NCI-H1436 treated with DMSO at 0.1 percent for 48 hours (cell line): ENCODE data around the gene ZACN.
A peak's percentile ranks its signal among the peaks of the same experiment; 100 is the strongest.
"Not testable (repeated sequence)": the region's sequence is repeated elsewhere in the genome, so short reads cannot be mapped to it uniquely, and the experiment has no call there.

Source experiments
- DNase-seq: peaks from one replicate; lab custom pipeline; 2025; lab: John Stamatoyannopoulos, UW

ZACN gene

DNA sequence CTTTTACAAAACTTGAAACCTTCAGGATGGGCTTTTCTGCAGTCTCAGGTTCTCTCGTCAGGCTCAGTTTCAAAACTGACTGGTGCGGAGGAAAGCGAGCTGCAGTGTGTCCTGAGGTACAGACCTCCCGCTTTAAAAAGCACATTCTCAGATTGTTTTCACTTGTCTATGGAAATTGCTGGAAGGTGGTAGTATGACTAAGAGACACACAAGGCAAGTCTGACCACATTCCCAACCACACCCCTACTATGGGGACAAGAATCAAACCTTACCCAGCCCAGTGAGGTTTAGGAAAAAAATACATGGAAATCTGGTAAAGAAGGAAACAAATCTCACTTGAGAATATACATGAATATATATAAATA is 24.9 kb upstream of the ZACN start:
- no peak for DNase-seq

DNA sequence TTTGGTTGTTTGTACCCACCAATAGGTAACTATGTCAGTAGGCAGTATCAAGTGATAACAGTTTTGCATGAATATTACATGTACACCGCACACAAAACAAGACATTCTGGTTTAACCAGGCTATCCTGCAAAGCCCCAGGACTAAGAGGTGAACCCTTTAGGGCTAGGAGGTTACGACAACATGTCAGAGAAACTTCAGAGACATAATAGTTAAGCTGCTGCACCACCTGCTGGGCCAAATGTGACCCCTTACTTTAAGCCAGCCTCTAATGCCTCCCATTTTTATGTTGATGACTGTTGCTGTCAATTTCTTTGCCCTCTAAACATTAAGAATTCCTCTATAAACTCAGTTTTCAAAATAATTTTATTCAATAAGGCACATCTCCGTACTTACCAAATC is 22.1 kb upstream of the ZACN start:
- DNase-seq = no peak

DNA sequence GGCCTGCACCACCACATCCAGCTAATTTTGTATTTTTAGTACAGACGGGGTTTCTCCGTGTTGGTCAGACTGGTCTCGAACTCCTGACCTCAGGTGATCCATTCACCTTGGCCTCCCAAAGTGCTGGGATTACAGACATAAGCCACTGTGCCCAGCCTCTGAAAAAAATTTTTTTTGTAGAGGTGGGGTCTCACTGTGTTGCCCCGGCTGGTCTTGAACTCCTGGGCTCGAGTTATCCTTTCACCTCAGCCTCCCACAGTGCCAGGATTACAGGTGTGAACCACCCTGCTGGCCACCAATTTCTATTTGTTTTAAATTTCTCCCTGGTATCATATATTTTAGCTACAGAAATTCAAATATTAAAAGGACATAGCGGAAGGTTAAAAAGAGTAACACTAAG is 20.7 kb upstream of the ZACN start:
- DNase-seq = not testable (repeated sequence)

DNA sequence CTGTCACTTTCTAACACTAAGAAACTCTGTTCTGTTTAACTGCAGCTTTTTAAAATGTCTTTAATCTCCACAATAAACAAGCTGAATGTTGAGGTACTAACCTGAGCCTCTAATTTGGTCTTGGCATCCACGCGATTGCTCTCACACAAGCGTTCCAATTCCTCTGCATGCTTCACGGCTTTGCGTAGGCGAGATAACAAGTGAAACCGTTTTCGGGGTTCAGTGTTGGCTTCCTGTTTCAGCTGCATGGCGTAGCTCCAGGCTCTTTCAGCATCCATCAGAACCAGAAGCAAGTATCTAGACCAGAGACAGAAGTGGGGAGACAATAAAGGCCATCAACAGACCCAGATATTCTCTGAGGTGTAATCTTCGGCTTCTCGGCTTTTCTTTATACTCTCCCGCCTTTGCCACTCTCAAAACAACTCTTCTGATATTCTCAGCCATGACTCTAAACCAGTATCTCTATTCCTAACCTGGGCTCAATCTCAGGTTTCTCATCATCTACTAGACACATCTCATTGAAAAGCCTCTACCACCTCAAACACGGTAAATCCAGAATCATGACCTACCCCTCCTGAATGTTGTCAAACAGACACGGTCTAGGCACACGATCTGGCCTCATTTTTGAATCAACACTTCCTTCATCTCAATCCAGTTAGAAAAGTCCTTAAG is 15.0 kb upstream of the ZACN start:
- no peak for DNase-seq

DNA sequence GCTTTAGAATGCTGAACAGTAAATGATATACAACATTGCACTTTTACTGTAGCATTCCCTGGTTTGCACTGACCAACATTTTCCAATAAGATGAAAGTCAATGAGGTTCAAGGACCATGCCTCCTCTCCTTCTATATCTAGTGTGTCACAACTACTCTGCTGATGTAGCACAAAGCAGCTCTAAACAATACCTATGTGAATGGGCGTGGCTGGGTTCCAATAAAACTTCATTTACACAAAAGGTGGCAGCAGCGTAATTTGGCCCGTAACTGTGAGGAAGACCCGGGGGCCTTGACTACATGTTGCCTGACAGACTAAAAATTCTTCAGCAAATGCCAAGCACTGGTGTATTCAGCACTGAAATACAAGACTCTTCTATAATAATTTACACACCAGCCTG is 13.2 kb upstream of the ZACN start:
- DNase-seq = no peak

DNA sequence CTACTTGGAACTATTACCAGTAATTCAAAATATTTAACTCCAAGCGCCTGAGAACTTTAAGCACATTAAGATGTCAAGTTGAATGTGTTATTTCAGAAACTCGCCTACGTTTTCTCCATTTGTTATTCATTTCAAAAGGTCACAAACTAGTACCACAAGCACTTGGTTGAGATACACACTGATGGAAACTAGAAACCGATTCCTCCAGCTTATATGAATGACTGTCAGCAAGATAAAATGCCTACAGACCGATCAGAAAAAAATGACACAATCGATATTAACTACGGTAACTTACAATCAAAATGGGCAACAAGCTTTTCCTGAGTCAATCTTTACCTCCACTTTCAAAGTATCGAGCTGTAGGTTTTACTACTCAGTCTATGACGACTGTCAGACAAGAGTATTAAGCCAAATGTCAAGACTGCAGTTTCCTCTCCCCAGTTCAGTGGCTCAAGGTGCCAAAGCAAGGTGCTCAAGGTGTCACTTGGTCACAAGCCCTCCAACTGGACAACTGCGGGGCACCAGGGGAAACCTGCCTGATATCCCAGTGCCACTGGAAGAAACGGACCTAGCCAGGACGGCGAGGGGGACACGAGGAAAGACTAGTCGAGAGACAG is 7.3 kb upstream of the ZACN start:
- DNase-seq = no peak

DNA sequence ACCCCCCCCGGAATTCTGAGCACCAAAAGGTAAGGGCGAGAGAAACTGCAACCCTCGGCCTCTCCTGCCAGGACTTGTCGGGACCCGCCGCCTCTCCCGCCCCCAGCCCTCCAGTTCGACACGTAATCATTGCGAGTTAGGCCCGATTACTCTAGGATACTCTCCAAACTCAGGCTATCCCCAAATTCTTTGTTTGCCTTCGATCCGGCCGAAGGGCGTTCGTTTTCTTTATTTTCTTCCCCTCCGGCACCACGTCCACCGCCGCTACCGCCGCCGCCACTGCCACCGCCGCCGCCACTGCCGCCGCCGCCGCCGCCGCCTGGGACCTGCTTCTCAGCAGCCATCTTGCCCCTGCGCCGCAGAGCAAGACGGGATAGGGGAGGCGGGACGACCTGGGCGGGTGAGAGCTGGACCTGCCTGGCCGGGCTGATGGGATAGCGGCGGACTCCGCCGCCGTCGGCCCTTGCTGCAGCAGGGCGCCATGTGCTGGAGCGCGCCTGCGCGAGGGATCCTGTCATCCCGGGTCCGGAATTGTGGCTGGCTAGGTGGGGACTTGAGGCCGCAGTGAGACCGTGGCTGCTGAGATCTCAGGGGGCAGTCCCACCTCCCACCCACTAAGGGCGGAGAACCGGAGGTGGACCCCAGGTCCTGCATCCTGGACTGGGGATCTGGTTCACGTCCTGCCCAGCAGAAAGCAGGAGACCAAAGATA is 6.7 kb upstream of the ZACN start, which contains the start of gene SRP68:
Gene SRP68, minus strand, starts transcription at position 370 of the 711 bp plus-strand sequence. Its CDS starts 26 bp downstream, at position 344.
- peak; percentile 63 for DNase-seq

DNA sequence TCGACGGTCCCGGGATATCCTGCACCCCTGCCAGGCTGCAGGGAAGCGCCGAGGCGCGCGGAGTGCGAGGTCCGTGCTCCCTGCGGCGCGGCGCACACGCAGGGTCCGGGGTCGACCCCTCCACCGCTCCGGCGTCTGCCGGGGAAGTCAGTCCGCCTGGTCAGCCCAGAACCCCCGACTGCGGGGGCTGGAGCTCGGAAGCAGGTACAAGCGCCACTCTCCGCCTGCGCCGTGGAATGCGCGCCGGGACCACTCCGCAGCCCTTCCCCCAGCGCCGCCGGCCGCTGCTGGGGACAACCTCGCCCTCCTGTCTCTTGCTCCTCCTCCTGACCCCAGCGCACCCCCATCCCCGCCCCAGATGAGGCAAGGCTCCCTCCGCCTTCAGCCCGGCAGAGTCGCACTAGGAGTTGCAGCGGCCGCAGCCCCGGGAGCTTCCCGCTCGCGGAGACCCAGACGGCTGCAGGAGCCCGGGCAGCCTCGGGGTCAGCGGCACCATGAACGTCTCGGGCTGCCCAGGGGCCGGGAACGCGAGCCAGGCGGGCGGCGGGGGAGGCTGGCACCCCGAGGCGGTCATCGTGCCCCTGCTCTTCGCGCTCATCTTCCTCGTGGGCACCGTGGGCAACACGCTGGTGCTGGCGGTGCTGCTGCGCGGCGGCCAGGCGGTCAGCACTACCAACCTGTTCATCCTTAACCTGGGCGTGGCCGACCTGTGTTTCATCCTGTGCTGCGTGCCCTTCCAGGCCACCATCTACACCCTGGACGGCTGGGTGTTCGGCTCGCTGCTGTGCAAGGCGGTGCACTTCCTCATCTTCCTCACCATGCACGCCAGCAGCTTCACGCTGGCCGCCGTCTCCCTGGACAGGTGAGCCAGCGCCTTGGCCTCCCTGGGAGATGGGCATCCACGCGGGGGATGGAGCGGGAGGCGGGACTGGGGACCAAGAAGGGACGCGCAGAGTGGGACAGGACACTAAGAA is 4.3 kb upstream of the ZACN start, which contains the start of gene GALR2:
Gene GALR2, plus strand, starts transcription at position 392 of the 974 bp plus-strand sequence. Its CDS starts 103 bp downstream, at position 495.
- DNase-seq = no peak

DNA sequence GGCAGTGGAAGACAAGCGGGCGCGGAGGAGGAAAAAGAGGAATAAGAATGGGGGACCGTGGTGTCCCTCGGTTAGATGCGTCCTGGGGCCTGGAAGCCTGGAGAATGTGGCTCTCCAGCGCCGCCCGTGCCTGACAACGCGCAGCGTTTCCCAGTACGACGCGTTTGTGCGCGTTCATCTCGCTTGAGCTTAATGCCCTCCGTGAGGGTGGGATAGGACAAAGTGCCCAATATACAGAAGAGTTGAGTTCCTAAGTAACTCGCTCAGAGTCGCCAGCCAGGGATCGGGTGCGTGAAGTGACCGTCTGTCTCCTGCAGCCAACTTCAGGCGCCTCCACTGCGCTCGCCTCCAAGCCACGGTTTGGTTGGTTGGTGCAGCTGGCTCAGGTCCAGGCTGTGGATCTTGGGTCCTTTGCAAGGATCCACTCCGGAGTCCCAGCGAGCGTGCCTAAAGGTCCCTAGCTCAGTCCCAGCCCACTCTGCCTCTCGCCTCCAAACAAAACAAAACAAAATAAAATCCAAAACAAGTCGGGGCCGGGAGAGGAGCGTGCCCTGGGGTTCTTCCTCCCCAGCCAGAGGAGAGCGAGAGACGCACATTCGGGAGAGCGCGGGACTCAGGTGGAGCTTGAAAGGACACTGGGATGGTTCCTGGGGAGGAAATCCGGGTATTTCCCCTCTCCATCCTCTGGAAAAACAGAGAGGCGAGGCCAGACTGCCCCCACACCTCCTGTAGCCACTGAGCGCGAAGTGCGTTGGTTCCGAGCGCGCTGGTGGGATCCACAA is 3.4 kb upstream of the ZACN start:
- no peak for DNase-seq

DNA sequence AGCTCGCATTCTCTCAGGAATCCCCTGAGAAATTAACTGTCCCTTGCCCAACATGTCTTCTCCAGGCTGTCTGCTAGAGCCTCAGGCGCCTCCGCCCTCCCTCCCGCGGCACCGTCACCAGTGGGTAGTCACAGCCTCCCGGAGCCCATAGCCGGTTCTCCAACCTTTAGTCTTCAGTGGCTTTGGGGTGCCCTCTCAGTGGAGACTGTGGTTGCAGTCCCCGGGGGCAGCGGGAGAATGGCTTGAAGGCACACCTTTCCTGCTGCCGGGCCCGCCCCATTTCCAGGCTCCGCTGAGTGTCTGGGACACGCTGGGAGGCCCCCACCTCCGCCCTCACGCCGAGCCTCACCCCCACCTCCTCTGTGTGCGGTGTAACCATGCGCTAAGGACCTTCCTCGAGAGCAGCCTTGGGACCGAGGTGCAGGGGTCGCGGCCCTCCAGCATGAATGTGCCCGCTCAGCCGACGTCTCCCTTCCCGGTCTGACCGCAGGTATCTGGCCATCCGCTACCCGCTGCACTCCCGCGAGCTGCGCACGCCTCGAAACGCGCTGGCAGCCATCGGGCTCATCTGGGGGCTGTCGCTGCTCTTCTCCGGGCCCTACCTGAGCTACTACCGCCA is 2.7 kb upstream of the ZACN start:
- no peak for DNase-seq

DNA sequence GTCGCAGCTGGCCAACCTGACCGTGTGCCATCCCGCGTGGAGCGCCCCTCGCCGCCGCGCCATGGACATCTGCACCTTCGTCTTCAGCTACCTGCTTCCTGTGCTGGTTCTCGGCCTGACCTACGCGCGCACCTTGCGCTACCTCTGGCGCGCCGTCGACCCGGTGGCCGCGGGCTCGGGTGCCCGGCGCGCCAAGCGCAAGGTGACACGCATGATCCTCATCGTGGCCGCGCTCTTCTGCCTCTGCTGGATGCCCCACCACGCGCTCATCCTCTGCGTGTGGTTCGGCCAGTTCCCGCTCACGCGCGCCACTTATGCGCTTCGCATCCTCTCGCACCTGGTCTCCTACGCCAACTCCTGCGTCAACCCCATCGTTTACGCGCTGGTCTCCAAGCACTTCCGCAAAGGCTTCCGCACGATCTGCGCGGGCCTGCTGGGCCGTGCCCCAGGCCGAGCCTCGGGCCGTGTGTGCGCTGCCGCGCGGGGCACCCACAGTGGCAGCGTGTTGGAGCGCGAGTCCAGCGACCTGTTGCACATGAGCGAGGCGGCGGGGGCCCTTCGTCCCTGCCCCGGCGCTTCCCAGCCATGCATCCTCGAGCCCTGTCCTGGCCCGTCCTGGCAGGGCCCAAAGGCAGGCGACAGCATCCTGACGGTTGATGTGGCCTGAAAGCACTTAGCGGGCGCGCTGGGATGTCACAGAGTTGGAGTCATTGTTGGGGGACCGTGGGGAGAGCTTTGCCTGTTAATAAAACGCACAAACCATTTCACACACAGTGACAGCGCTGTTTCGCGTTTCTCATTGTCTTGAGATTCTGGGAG is 2.0 kb upstream of the ZACN start:
- no peak for DNase-seq

DNA sequence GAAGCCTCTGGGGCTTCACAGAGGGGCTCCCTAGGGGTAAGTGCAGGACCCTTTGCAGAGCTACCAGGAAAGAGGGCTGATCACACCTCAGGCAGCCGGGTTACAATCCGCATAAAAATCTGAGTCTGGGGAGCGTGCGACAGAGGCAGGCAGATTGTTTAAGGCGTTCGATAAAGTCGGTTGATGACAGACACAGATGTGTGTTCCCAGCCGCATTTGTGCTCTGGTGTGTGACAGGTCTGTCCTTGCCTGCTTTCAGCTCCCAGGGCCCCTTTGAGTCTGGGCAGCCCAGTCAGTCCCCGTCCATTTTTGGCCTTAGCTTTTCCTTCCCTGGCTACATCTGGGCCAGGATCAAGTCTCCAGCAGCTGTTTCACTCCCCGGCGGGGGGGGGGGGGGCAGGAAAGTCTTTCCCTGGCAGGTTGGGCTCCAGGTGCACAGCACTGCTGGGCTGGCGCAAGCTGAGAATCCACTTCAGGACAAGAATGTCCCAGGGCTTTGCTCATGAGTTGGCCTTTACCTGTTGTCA is 1.3 kb upstream of the ZACN start:
- no peak for DNase-seq

DNA sequence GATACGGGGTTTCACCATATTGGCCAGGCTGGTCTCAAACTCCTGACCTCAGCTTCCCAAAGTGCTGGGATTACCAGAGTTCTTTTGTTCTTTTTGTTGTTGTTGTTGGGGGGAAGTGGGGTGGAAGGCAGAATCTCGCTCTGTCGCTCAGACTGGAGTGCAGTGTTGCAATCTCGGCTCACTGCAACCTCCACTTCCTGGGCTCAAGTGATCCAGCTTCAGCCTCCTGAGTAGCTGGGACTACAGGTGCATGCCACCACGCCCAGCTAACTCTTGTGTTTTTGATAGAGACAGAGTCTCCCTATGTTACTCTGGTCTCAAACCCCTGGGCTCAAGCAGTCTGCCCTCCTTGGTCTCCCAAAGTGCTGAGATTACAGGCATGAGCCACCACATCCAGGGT is 612 bp upstream of the ZACN start:
- not testable (repeated sequence) for DNase-seq

DNA sequence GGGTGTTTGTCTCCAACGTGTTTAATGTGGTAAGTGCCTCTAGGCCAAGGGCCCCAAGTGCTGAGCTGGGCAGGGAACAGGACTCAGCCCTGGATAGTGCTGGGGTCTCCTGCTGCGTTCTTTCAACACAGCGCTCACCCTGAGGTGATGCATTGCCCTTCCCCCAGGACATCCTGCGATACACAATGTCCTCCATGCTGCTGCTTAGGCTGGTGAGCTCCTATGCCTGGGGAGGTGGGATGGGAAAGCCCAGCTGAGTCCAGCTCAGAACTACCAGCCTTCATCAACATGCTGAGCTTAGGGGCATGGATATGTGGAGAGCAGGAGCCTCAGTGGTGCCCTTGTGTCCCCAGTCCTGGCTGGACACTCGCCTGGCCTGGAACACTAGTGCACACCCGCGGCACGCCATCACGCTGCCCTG is 563 bp downstream of the ZACN start:
- DNase-seq = no peak

DNA sequence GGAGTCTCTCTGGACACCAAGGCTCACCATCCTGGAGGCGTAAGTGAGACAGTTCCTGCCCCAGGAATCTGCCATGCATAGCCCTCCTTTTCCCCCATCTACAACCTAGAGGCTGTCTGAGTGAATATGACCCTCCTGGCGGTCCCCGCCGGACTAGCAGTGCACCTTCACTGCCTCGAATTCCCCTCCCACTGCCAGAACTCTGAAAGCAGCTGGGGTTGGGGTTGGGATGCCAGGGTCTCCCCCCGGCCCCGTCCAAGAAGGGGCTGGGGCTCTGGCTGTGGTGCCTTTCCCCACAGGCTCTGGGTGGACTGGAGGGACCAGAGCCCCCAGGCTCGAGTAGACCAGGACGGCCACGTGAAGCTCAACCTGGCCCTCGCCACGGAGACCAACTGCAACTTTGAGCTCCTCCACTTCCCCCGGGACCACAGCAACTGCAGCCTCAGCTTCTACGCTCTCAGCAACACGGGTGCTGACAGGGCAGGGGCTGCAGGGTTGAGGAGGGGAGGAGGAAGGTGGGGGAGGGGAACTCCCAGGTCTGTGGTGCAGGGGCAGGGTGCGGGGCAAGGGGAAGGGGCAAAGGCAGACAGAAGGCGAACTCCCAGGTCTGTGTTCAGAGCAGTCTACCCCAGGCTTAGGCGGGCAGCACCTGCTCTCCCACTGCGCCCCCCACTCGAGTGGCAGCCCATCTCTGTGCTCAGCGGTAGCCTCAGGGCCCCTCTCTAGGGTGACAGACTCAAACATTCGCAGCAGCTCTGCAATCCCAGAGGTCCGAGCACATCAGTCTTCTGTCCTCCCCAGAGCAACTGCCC is 1.2 kb downstream of the ZACN start:
- no peak for DNase-seq

DNA sequence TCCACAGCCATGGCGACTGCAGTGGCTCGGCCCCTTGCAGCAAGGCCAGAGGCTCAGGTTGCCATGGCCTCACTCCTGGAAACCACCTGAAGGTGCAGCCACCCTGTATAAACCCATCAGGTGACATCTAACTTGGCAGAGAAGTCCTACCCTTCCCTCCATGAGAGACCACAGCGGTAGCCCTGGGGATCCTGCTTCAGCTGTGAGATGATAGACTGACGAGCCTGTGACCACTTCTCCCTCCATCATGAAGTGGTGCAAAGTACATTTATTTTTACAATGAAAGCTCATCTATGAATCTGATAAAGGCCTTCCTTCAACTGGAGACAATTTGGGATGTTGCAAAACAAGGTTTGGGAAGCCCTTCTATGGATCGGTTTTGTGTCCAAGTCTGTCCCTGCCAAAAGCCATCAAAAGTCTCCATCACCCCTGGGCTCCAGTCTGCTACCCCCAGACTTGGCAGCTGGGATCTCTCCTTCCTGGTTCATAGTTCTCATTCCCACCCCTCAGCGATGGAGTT is 1.8 kb downstream of the ZACN start:
- no peak for DNase-seq

DNA sequence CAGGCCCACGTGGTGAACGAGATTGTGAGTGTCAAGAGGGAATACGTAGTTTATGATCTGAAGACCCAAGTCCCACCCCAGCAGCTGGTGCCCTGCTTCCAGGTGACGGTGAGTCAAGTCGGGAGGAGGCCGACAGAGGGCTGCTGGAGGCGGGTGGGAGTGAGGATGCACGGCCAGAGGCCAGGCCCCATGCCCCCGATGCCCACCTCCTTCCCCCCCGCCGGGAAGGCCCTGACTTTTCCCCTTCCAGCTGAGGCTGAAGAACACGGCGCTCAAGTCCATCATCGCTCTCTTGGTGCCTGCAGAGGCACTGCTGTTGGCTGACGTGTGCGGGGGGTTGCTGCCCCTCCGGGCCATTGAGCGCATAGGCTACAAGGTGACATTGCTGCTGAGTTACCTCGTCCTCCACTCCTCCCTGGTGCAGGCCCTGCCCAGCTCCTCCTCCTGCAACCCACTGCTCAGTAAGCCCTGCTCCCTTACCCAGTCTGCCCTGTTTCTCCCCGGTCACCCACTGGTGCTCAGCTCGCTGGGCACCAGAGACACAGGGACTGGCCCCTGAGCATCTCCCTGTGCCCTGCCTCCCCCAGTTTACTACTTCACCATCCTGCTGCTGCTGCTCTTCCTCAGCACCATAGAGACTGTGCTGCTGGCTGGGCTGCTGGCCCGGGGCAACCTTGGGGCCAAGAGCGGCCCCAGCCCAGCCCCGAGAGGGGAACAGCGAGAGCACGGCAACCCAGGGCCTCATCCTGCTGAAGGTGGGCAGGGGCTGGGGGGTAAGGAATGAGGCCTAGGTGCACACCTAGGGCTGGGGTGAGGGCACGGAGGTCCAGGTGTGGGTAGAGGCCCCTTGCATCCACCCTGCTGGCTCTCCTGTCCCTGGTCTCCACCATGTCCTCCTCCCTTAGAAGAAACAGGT is 2.6 kb downstream of the ZACN start:
- DNase-seq = no peak
